GM12801 (cell line): Measurements from ENCODE around the gene MGAT4A.

Experiments
- TF ChIP-seq, protein P1 (sequence below): IDR thresholded peaks from one replicate; pipeline ENCODE4 v1.5.1; 2011; ENCODE audit warnings: control low read depth; ENCODE audit not compliant: insufficient read length; ENCODE audit errors: extremely low read depth

The MGAT4A gene

DNA sequence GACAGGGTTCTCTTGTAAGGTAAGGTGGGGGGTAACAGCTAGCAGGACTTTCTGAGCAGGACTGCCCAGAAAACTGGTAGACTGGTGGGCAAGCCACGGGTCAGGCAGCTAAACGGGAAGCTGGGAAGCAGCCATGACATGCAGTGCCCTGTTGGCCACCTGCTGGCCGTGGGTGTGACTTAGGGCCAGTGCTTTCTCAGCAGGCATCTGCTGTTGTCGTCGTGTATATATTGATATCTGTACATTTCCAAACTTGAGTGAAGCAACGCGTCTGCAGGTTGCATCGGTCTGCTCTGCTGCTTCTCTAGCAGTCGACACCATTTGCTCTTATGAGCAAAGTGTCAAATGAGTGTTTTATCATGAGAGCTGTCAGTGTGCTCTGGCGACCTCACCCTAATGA lies 153.6 kb downstream of the MGAT4A start:
- TF ChIP-seq, protein P1, sequence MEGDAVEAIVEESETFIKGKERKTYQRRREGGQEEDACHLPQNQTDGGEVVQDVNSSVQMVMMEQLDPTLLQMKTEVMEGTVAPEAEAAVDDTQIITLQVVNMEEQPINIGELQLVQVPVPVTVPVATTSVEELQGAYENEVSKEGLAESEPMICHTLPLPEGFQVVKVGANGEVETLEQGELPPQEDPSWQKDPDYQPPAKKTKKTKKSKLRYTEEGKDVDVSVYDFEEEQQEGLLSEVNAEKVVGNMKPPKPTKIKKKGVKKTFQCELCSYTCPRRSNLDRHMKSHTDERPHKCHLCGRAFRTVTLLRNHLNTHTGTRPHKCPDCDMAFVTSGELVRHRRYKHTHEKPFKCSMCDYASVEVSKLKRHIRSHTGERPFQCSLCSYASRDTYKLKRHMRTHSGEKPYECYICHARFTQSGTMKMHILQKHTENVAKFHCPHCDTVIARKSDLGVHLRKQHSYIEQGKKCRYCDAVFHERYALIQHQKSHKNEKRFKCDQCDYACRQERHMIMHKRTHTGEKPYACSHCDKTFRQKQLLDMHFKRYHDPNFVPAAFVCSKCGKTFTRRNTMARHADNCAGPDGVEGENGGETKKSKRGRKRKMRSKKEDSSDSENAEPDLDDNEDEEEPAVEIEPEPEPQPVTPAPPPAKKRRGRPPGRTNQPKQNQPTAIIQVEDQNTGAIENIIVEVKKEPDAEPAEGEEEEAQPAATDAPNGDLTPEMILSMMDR = no peak

DNA sequence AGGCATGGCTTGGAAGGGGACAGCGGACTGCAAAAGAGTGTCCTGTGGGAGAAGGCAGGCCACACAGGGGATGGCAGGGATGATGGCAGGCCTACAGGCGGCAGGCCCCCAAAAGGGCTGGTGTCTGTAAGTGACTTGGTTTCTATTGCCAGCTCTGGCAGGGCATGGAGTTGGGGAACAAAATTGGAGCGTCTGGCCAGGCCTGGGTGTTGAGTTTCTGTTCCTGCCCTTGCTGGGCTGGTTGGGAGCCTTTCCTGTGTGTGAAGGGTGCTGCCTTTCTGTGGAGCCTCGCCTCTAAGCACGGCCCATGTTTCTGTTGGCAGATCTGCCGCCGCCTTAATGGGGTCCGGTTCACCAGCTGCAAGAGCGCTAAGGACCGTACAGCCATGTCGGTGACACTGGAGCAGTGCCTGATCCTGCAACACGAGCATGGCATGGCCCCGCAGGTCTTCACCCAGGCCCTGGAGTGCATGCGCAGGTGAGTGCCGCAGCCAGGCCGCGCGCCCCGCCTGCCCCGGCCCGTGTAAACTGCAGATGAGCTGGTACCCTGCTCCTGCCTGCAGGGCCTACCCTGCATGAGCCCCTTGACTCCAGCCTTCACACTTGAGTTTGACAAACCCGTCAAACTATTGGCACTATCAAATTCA lies 154.1 kb downstream of the MGAT4A start:
- TF ChIP-seq, protein P1 = no peak

DNA sequence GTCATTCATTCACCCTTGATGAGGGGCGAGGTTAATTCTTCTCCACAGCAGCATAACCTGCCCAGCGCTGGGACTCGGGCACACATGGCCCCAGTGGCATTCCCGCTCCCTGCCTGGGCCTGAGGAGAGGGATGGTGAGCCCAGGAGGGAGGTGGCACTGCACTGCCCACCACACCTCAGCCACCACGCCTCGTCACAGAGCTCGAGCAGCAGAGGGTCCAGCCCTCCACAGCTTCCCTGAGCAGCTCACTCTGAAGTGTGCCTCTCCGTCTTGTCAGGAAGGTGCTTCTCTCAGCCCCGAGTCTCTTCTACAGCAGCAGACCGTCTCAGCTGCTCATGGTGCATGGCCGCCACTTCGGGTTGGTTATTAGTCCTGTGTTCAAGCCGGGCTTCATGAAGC lies 157.5 kb downstream of the MGAT4A start:
- TF ChIP-seq, protein P1 = no peak

DNA sequence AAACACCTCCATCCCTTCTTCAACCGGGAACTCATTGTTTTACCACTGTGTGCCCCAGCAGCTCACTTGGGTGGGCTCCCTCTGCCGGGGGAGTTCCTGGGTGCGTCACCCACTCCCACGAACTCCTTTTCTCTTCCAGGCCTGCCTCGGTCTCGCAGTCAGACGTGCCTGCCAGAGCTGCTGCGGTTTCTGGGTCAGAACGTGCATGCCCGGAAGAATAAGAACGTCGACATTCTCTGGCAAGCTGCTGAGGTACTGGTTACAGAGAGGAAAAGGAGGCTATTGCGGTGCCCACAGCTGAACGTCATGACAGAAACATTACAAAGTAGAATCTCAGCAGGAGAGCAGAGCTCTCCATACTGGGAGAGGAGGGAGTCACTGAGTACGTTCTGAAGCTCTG lies 158.3 kb downstream of the MGAT4A start:
- TF ChIP-seq, protein P1 = no peak

DNA sequence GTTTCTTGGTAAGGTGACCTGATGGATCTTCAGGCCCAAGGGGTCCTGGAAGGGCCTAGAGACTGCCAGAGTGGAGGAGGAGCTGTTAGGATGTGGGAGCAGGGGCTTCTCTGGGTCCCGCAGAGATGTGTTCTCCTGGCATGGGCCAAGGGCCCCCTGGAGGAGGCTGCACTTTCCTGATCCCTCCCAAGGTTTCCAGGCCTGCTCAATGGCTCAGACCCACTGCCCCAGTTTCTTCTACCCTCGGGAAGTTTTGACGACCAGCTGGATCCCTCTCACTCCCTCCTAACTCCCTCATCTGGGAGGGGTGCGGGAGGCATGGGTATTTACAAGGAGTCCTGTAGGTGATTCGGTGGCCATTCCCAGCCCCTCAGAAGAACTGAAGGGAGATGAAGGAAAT lies 158.7 kb downstream of the MGAT4A start:
- TF ChIP-seq, protein P1 = no peak

DNA sequence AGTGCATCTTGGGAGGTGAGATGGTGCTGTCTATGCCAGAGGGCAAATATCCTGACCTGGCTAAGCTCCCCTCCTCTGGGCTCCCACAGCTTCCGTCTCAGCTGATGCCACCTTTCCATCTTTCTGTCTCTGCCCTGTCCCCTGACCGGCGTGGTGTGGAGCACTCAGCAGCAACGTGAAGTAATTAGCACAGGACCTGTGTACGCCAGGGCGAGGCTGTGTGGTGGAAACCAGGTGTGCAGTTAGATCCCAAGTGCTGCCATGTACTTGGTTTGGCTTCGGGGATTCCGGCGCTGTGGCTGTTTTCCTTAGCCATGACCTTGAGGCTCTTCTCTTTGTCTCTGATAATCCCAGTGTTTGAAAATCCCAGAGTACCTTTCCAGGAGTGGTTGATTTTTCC lies 159.1 kb downstream of the MGAT4A start:
- TF ChIP-seq, protein P1 = no peak

DNA sequence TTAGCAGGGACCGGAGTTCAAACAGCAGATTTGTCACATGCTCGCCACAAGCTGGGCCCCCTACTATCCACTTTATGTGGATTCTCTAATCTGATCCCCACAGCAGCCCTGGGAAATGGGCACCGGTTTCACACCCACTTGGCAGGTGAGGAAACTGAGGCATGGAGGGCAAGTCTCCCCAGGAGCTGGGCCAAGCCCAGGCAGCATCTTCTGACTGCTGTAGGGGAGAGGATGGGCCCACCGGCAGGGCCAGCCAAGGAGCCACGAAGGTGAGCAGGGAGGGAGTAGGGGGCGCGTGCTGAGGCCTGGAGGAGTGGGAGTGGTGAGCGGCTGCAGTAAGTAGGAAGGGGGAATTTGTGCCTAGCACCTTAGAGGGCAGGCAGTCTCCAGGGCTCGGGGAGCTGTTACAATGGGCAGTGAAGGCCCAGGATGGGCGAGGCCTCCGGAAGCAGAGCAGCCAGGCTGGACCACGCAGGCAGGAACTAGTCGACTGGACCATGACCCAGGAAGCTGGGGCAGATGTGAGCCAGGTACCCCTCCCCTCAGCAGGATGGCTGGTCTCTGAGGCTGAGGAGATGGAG lies 159.7 kb downstream of the MGAT4A start:
- TF ChIP-seq, protein P1 = no peak
